IMR-90 (cell line): ENCODE results near the gene SNCG. TPM values are rescaled to one million over a fixed set of nuclear protein-coding genes. Genes with fewer than 3 reads are reported as not detected.

Experiments used
- ATAC-seq: fragments of 200-7000 bp; cut with Tn5 transposase; 2 replicates; pipeline ENCODE4 v1.9.1; 2020; ENCODE audit warnings: low read depth, mild to moderate bottlenecking, moderate library complexity
- Bru-seq: library from RNA; stranded (reverse); fragments of 400-500 nt; gene quantifications from one replicate; lab custom pipeline; 2021; lab: Mats Ljungman, UMichigan
- BruChase-seq, 2 experiments: library from RNA; stranded (reverse); fragments of 400-500 nt; gene quantifications; one replicate each; lab custom pipeline; 2021; lab: Mats Ljungman, UMichigan
- BruUV-seq: library from RNA; stranded (reverse); fragments of 400-500 nt; replicated peaks from 2 replicates; lab custom pipeline; 2021; lab: Mats Ljungman, UMichigan
- CTCF ChIA-PET: fragments of 300-600 bp; formaldehyde crosslinking; extraction: SDS; loops from one replicate; lab custom pipeline; 2021; ENCODE audit warnings: antibody characterized with exemption; lab: Yijun Ruan, JAX
- POLR2A ChIA-PET: fragments of 300-600 bp; sonication (Branson Sonifier 250); formaldehyde crosslinking; loops from one replicate; lab custom pipeline; 2022; ENCODE audit warnings: antibody characterized with exemption; ENCODE audit not compliant: unreplicated experiment; lab: Charles Lee
- DNase-seq: peaks from one replicate; pipeline ENCODE4 v3.0.0; 2013
- H2AFZ ChIP-seq: replicated peaks from 2 replicates; pipeline ENCODE3; 2013; ENCODE audit warnings: low read length, mild to moderate bottlenecking; ENCODE audit not compliant: poor library complexity
- H2AK5ac ChIP-seq: 2 replicates; pipeline ENCODE4 v1.6.1; 2013; ENCODE audit warnings: low read depth, low read length, inconsistent platforms
- H2AK9ac ChIP-seq: replicated peaks from 2 replicates; pipeline ENCODE3; 2013; ENCODE audit warnings: mild to moderate bottlenecking, low read depth, low read length, moderate library complexity; ENCODE audit not compliant: poor library complexity
- H2BK120ac ChIP-seq: 2 replicates; pipeline ENCODE4 v1.6.1; 2013; ENCODE audit warnings: low read depth, low read length, inconsistent platforms
- H2BK15ac ChIP-seq: 3 replicates; pipeline ENCODE4 v1.6.1; 2013; ENCODE audit warnings: low read depth, low read length, inconsistent platforms
- H2BK20ac ChIP-seq: 2 replicates; pipeline ENCODE4 v1.6.1; 2013; ENCODE audit warnings: low read depth, mild to moderate bottlenecking, inconsistent platforms, low read length, moderate library complexity
- H2BK5ac ChIP-seq: 2 replicates; pipeline ENCODE4 v1.6.1; 2013; ENCODE audit warnings: mild to moderate bottlenecking, low read depth, low read length, inconsistent platforms; ENCODE audit not compliant: poor library complexity, severe bottlenecking
- H3K14ac ChIP-seq: replicated peaks from 2 replicates; pipeline ENCODE4 v1.6.1; 2013; ENCODE audit warnings: low read depth, low read length, inconsistent platforms
- H3K18ac ChIP-seq: 2 replicates; pipeline ENCODE4 v1.6.1; 2013; ENCODE audit warnings: low read depth, low read length, control low read depth
- H3K23ac ChIP-seq: 2 replicates; pipeline ENCODE4 v1.6.1; 2013; ENCODE audit warnings: low read depth, low read length, inconsistent platforms
- H3K27ac ChIP-seq: 2 replicates; pipeline ENCODE4 v1.5.1; 2013; ENCODE audit warnings: mild to moderate bottlenecking, control low read depth, low read length; ENCODE audit not compliant: insufficient read depth
- H3K27me3 ChIP-seq: 2 replicates; pipeline ENCODE4 v1.6.1; 2013; ENCODE audit warnings: low read length; ENCODE audit not compliant: control insufficient read depth, insufficient read depth
- H3K36me3 ChIP-seq: 2 replicates; pipeline ENCODE4 v1.6.1; 2013; ENCODE audit warnings: low read length, mixed read lengths; ENCODE audit not compliant: control insufficient read depth, insufficient read depth
- H3K4ac ChIP-seq: 2 replicates; pipeline ENCODE4 v1.6.1; 2013; ENCODE audit warnings: low read depth, low read length, inconsistent platforms
- H3K4me1 ChIP-seq: 2 replicates; pipeline ENCODE4 v1.6.1; 2013; ENCODE audit warnings: low read length, mixed read lengths; ENCODE audit not compliant: control insufficient read depth, insufficient read depth
- H3K4me2 ChIP-seq: 2 replicates; pipeline ENCODE4 v1.6.1; 2013; ENCODE audit warnings: low read depth, mild to moderate bottlenecking, control low read depth, low read length, moderate library complexity
- H3K4me3 ChIP-seq: 2 replicates; pipeline ENCODE4 v1.5.1; 2013; ENCODE audit warnings: low read depth, mild to moderate bottlenecking, control low read depth, low read length, moderate library complexity; ENCODE audit not compliant: insufficient read depth
- H3K56ac ChIP-seq: 2 replicates; pipeline ENCODE4 v1.6.1; 2013; ENCODE audit warnings: low read length, inconsistent platforms; ENCODE audit not compliant: insufficient read depth; ENCODE audit errors: extremely low read depth
- H3K79me1 ChIP-seq, 2 experiments: 2 replicates each; pipeline ENCODE4 v1.6.1; 2013; ENCODE audit warnings: low read length in 2 of 2, inconsistent platforms in 1 of 2, low read depth in 1 of 2
- H3K9ac ChIP-seq: 2 replicates; pipeline ENCODE4 v1.6.1; 2013; ENCODE audit warnings: low read depth, low read length, control low read depth
- H3K9me1 ChIP-seq: 2 replicates; pipeline ENCODE4 v1.6.1; 2013; ENCODE audit warnings: low read length, inconsistent platforms; ENCODE audit not compliant: insufficient read depth
- H3K9me3 ChIP-seq: 2 replicates; pipeline ENCODE4 v1.6.1; 2013; ENCODE audit warnings: low read length; ENCODE audit not compliant: control insufficient read depth, insufficient read depth
- H4K20me1 ChIP-seq: 2 replicates; pipeline ENCODE4 v1.6.1; 2013; ENCODE audit warnings: low read length, inconsistent platforms; ENCODE audit not compliant: insufficient read depth
- H4K5ac ChIP-seq: 2 replicates; pipeline ENCODE4 v1.6.1; 2013; ENCODE audit warnings: mild to moderate bottlenecking, low read depth, low read length, control low read depth
- H4K8ac ChIP-seq, 2 experiments: 2 replicates each; pipeline ENCODE4 v1.6.1; 2013; ENCODE audit warnings: low read depth in 2 of 2, low read length in 2 of 2, control low read depth in 1 of 2, inconsistent platforms in 1 of 2
- H4K91ac ChIP-seq: 2 replicates; pipeline ENCODE4 v1.6.1; 2013; ENCODE audit warnings: low read depth, low read length, inconsistent platforms; ENCODE audit not compliant: insufficient read depth
- BHLHE40 ChIP-seq: fragments of 150-350 bp; IDR thresholded peaks from 2 replicates; pipeline ENCODE4 v1.6.1; 2016; ENCODE audit warnings: mild to moderate bottlenecking, low read depth, low read length
- CEBPB ChIP-seq: IDR thresholded peaks from 2 replicates; pipeline ENCODE4 v1.6.1; 2012; ENCODE audit warnings: low read depth, low read length, improper control_type of control experiment
- CHD1 ChIP-seq: IDR thresholded peaks from 2 replicates; pipeline ENCODE4 v1.6.1; 2012; ENCODE audit warnings: low read depth, low read length, improper control_type of control experiment
- FOS ChIP-seq: fragments of 150-350 bp; IDR thresholded peaks from 2 replicates; pipeline ENCODE4 v1.6.1; 2016; ENCODE audit warnings: low read depth, low read length
- MAZ ChIP-seq: IDR thresholded peaks from 2 replicates; pipeline ENCODE4 v1.6.1; 2012; ENCODE audit warnings: low read depth, mild to moderate bottlenecking, low read length, improper control_type of control experiment, moderate library complexity, borderline replicate concordance
- MXI1 ChIP-seq: IDR thresholded peaks from 2 replicates; pipeline ENCODE4 v1.6.1; 2012; ENCODE audit warnings: low read depth, mild to moderate bottlenecking, low read length, moderate library complexity, borderline replicate concordance
- NFE2L2 ChIP-seq: fragments of 150-350 bp; IDR thresholded peaks from 2 replicates; pipeline ENCODE4 v1.6.1; 2016; ENCODE audit warnings: low read depth, mild to moderate bottlenecking, low read length
- POLR2A ChIP-seq: IDR thresholded peaks from 2 replicates; pipeline ENCODE4 v1.6.1; 2012; ENCODE audit warnings: mild to moderate bottlenecking, low read depth, low read length
- RAD21 ChIP-seq: IDR thresholded peaks from 2 replicates; pipeline ENCODE4 v1.6.1; 2012; ENCODE audit warnings: low read length, improper control_type of control experiment
- RCOR1 ChIP-seq: IDR thresholded peaks from 2 replicates; pipeline ENCODE4 v1.6.1; 2012; ENCODE audit warnings: mild to moderate bottlenecking, low read length, improper control_type of control experiment; ENCODE audit not compliant: insufficient replicate concordance
- RFX5 ChIP-seq: IDR thresholded peaks from 2 replicates; pipeline ENCODE4 v1.8.0; 2012; ENCODE audit warnings: low read depth, mild to moderate bottlenecking, low read length, moderate library complexity
- SMC3 ChIP-seq: fragments of 150-350 bp; IDR thresholded peaks from 2 replicates; pipeline ENCODE4 v1.6.1; 2016; ENCODE audit warnings: low read depth, mild to moderate bottlenecking, antibody characterized with exemption, low read length, moderate library complexity
- WGBS, 2 experiments: methylation state at CpG; one replicate each; pipeline versions ENCODE4 v1.1.5 to v1.1.7; 2013; ENCODE audit warnings: missing lambda C conversion rate in 2 of 2; ENCODE audit not compliant: insufficient read length in 1 of 2; ENCODE audit errors: extremely low coverage in 2 of 2; 5-methylcytosine and 5-hydroxymethylcytosine counted together
- dilution Hi-C: fragments of 300-500 bp; cut with HindIII; formaldehyde crosslinking; loops from one replicate; pipeline ENCODE4 v1.14.3; 2018; ENCODE audit warnings: low sequenced_read_pairs; ENCODE audit not compliant: unreplicated experiment
- in situ Hi-C: fragments of 300-500 bp; cut with MboI; formaldehyde crosslinking; loops from 3 replicates; pipeline ENCODE4 v1.14.3; 2019; ENCODE audit warnings: low sequenced_read_pairs, inconsistent platforms, mixed read lengths
- intact Hi-C: fragments of 100-400 bp; cut with micrococcal nuclease; formaldehyde crosslinking; loops from 2 replicates; pipeline ENCODE4 v1.10.0; 2022
- long read RNA-seq: library from polyadenylated mRNA; unstranded; transcript quantifications from one replicate; pipeline ENCODE4 v2.0.0, GENCODE V29; 2021; ENCODE audit not compliant: unreplicated experiment
- polyA plus RNA-seq, 3 experiments: library from polyadenylated mRNA; depleted of rRNA; stranded (reverse); fragments of >200 nt; gene quantifications; 2 replicates each; pipeline ENCODE4 v1.2.3, GENCODE V29; 2012; ENCODE audit warnings: low replicate concordance in 1 of 3
- total RNA-seq: library from RNA; depleted of rRNA; stranded (reverse); fragments of >200 nt; gene quantifications from 2 replicates; pipeline ENCODE4 v1.2.3, GENCODE V29; 2012; rRNA removed
- TF ChIP-seq, protein P1 (sequence below): fragments of 150-350 bp; IDR thresholded peaks from 2 replicates; pipeline ENCODE4 v1.6.1; 2016; ENCODE audit warnings: low read depth, mild to moderate bottlenecking, low read length, moderate library complexity, borderline replicate concordance
- TF ChIP-seq, protein P2 (sequence below): fragments of 150-350 bp; IDR thresholded peaks from 2 replicates; pipeline ENCODE4 v1.6.1; 2017; ENCODE audit warnings: mild to moderate bottlenecking, antibody characterized with exemption, low read length, low read depth

SNCG gene
- total RNA-seq (10.6 and 11.9 TPM in 2 replicates), polyA plus RNA-seq (2012; rRNA removed) (17.9 and 19.0 TPM in 2 replicates), Bru-seq, nascent RNA (percentile 12 among the genes with signal in this experiment), BruChase-seq, experiment 1, labeled RNA remaining after a 6-hour chase (percentile 16 among the genes with signal in this experiment), BruChase-seq, experiment 2, labeled RNA remaining after a 2-hour chase (not detected)
- 19.4 and 24.5 TPM in 2 replicates for polyA plus RNA-seq (2012; cell fraction: cytosol; rRNA removed)
- 12.2 and 13.8 TPM in 2 replicates for polyA plus RNA-seq (2012; cell fraction: nucleus; rRNA removed; ENCODE audit: low replicate concordance)
- long read RNA-seq, partial matches to known transcripts = 0 of 1 reads
- long read RNA-seq, other reads (novel, unspliced or antisense) = 0 of 1 reads

GRCh38 chr10:86958116-86958900 is at the start of gene SNCG:
Gene SNCG (plus strand): TSS chr10:86958599. CDS start chr10:86958698, 99 bp downstream.
- Histone ChIP-seq H2AFZ (peak within 1 kb of the TSS; percentile 92), H2BK5ac (peak within 1 kb of the TSS; percentile 52), H3K9me3 (no peaks in the 10 kb centered on the region; the same call in 1 of the 2 replicates), H3K14ac (peak within 1 kb of the TSS; percentile 75), H3K79me1 (peaks cover 0 to 13% of the 10 kb centered on the region in 2 experiments; a peak in 1 of 4 replicates), H3K9me1 (peaks cover 12% of the 10 kb centered on the region), H3K27me3 (no peaks in the 10 kb centered on the region), H3K56ac (0 out of 2 replicates have a peak within 1 kb of the TSS, but pooled peaks have one; percentile 8), H3K4me2 (no peak within 1 kb of the TSS), H4K91ac (peak within 1 kb of the TSS; percentile 96), H2AK9ac (peak within 1 kb of the TSS; percentile 99), H2BK120ac (peak within 1 kb of the TSS; percentile 98), H3K27ac (peak within 1 kb of the TSS; percentile 32), H4K8ac (peak within 1 kb of the TSS; percentile 89 to 96), H2BK15ac (peak within 1 kb of the TSS; percentile 80; the same call in 2 of the 3 replicates), H3K9ac (no peak within 1 kb of the TSS), H3K18ac (peak within 1 kb of the TSS; percentile 19), H3K4me1 (peaks cover 21% of the 10 kb centered on the region), H2AK5ac (peak within 1 kb of the TSS; percentile 98), H4K20me1 (no peaks in the 10 kb centered on the region), H2BK20ac (peak within 1 kb of the TSS; percentile 77), H3K23ac (peak within 1 kb of the TSS; percentile 26; the same call in 1 of the 2 replicates), H4K5ac (peak within 1 kb of the TSS; percentile 72), H3K4ac (peak within 1 kb of the TSS; percentile 97), H3K36me3 (no peaks in the 10 kb centered on the region), H3K4me3 (no peak within 1 kb of the TSS)
- 66% methylated on average over 6 of the region's 22 CpGs; no CpG with 5 or more reads in 1 of the 2 experiments for WGBS, 2 experiments
- no peak for ATAC-seq
- ChIA-PET POLR2A (no interaction called here), CTCF (interaction anchor here (1.1 kb wide), 1 partner anchor 8 kb away, joined by 4 read pairs; no protein-coding TSS in a partner anchor)
- intact Hi-C loops (no loop called here), in situ Hi-C loops (no loop called here), dilution Hi-C loops (no loop called here)
- DNase-seq = no peak
- no TSS peak for BruUV-seq
- TF ChIP-seq POLR2A = no peak
- no peak for TF ChIP-seq CHD1
- TF ChIP-seq SMC3 = no peak
- no peak for TF ChIP-seq MAZ
- TF ChIP-seq, protein P1, sequence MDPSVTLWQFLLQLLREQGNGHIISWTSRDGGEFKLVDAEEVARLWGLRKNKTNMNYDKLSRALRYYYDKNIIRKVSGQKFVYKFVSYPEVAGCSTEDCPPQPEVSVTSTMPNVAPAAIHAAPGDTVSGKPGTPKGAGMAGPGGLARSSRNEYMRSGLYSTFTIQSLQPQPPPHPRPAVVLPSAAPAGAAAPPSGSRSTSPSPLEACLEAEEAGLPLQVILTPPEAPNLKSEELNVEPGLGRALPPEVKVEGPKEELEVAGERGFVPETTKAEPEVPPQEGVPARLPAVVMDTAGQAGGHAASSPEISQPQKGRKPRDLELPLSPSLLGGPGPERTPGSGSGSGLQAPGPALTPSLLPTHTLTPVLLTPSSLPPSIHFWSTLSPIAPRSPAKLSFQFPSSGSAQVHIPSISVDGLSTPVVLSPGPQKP = no peak
- TF ChIP-seq, protein P2, sequence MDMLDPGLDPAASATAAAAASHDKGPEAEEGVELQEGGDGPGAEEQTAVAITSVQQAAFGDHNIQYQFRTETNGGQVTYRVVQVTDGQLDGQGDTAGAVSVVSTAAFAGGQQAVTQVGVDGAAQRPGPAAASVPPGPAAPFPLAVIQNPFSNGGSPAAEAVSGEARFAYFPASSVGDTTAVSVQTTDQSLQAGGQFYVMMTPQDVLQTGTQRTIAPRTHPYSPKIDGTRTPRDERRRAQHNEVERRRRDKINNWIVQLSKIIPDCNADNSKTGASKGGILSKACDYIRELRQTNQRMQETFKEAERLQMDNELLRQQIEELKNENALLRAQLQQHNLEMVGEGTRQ = no peak
- TF ChIP-seq RCOR1 = no peak
- TF ChIP-seq RAD21 = no peak
- no peak for TF ChIP-seq BHLHE40
- TF ChIP-seq FOS = no peak
- no peak for TF ChIP-seq NFE2L2
- TF ChIP-seq CEBPB = no peak
- TF ChIP-seq RFX5 = no peak
- no peak for TF ChIP-seq MXI1
